Measurements from ENCODE around the gene ADGRG6. TPM values are rescaled to one million over a fixed set of nuclear protein-coding genes. Genes with fewer than 3 reads are reported as not detected.

ADGRG6 gene
- total and polyA plus RNA-seq, 2 of the 8 experiments (the other 6 are each of a cell fraction or from before 2014, with no cell fraction given): 1.1 to 6.2 TPM

GRCh38 chr6:142321451-142321850 lies 19.6 kb downstream of the ADGRG6 start (continued):
- TF ChIP-seq SP2 (IDR thresholded peaks at IDR 0.05; ENCODE audit: low read length): no peak
- TF ChIP-seq KDM4A (IDR thresholded peaks at IDR 0.05; ENCODE audit: low read depth, low read length, severe bottlenecking): no peak
- no peak for TF ChIP-seq SUZ12 (IDR thresholded peaks at IDR 0.05; ENCODE audit: low read length)
- no peak for TF ChIP-seq HDAC6 (IDR thresholded peaks at IDR 0.05; ENCODE audit: low read depth, low read length)
- TF ChIP-seq BRCA1 (IDR thresholded peaks at IDR 0.05; ENCODE audit: low read depth, low read length): no peak

Data from H1 (cell line).